Uterus (tissue), 2 donors: ENCODE measurements around the gene MAGI2.

Experiments
- CTCF ChIP-seq, 4 experiments: fragments of 200-600 bp in 2 of 4; fragments of 450-650 bp in 2 of 4; sonication (generic) in 2 of 4; IDR thresholded peaks; one replicate each; pipeline ENCODE4 v1.5.1; 2016 to 2019; ENCODE audit warnings: antibody characterized with exemption in 4 of 4, mild to moderate bottlenecking in 2 of 4, moderate library complexity in 1 of 4
- POLR2A ChIP-seq, 2 donors: fragments of 450-650 bp; IDR thresholded peaks; one replicate each; pipeline ENCODE4 v1.6.1; 2016; ENCODE audit warnings: antibody characterized with exemption in 2 of 2, mild to moderate bottlenecking in 1 of 2, moderate library complexity in 1 of 2

- TF ChIP-seq CTCF (IDR thresholded peaks at IDR 0.05) (no peak), POLR2A (IDR thresholded peaks at IDR 0.05) (no peak)
These were observed 832.5 kb downstream of the MAGI2 start for GRCh38 chr7:78620920-78621319.
